A549 treated with GW870086 at 1 μM for 4 hours (cell line): ENCODE results near the gene DEPDC1. TPM values are rescaled to one million over a fixed set of nuclear protein-coding genes. Genes with fewer than 3 reads are reported as not detected.

Source experiments
- total RNA-seq: library from RNA; stranded (reverse); fragments of 200-300 nt; extraction: Qiagen RNA extraction; gene quantifications from 5 replicates; pipeline ENCODE4 v1.2.3, GENCODE V29; 2022; ENCODE audit warnings: low read depth

Gene DEPDC1
- 11.7 to 14.5 TPM (median 13.7 TPM) in 5 replicates for total RNA-seq

GRCh38 chr1:68496680-68497357 is at the start of gene DEPDC1:
Gene DEPDC1 (minus strand): TSS chr1:68497082. CDS start chr1:68496999, 83 bp downstream.

GRCh38 chr1:68449901-68450300 is 47.0 kb downstream of the DEPDC1 start, which contains the start of gene RPE65:
Gene RPE65 (minus strand): TSS chr1:68449954. CDS start chr1:68449905, 49 bp downstream.

Other genes with a start within 250 kb of the DEPDC1 start
- gene RPE65, start 47.1 kb downstream of the DEPDC1 start, total RNA-seq, result not detected in 5 replicates